HepG2 (cell line): Measurements from ENCODE around the gene SLC45A1. TPM values are rescaled to one million over a fixed set of nuclear protein-coding genes. Genes with fewer than 3 reads are reported as not detected.

Experiments used
- CENPBD1 ChIP-seq: sonication (generic); formaldehyde crosslinking; IDR thresholded peaks from 2 replicates; pipeline ENCODE4 v1.8.0; 2022; ENCODE audit warnings: missing genetic modification reagents, low read depth, mild to moderate bottlenecking, borderline replicate concordance
- FOXP1 ChIP-seq, 2 experiments: fragments of 450-650 bp in 1 of 2; IDR thresholded peaks; 2 replicates each; pipeline ENCODE4 v1.6.1; 2017 to 2018; ENCODE audit warnings: antibody characterized with exemption in 1 of 2
- HOXA9 ChIP-seq: sonication (generic); formaldehyde crosslinking; IDR thresholded peaks from 2 replicates; pipeline ENCODE4 v1.8.1; 2022; ENCODE audit warnings: missing genetic modification reagents, mild to moderate bottlenecking, moderate library complexity, borderline replicate concordance
- IRF2 ChIP-seq: IDR thresholded peaks from 2 replicates; pipeline ENCODE4 v1.6.1; 2018; ENCODE audit warnings: missing genetic modification reagents, missing compliant biosample characterization
- KDM2A ChIP-seq: sonication (generic); formaldehyde crosslinking; IDR thresholded peaks from 2 replicates; pipeline ENCODE4 v1.4.0; 2020; ENCODE audit warnings: low read depth, missing genetic modification reagents, borderline replicate concordance
- KLF16 ChIP-seq, 2 experiments: sonication (generic) in 1 of 2; formaldehyde crosslinking in 1 of 2; IDR thresholded peaks; 2 replicates each; pipeline versions ENCODE4 v1.6.1 to v1.8.0; 2016 to 2023; ENCODE audit warnings: missing genetic modification reagents in 2 of 2, missing compliant biosample characterization in 1 of 2
- MED13 ChIP-seq: sonication (generic); formaldehyde crosslinking; IDR thresholded peaks from 2 replicates; pipeline ENCODE4 v1.5.0; 2020; ENCODE audit warnings: missing genetic modification reagents
- RXRA ChIP-seq: sonication (generic); formaldehyde crosslinking; IDR thresholded peaks from 2 replicates; pipeline ENCODE4 v1.5.1; 2020; ENCODE audit warnings: missing genetic modification reagents
- SAP130 ChIP-seq: IDR thresholded peaks from 2 replicates; pipeline ENCODE4 v1.6.1; 2016; ENCODE audit warnings: low read depth
- SIX4 ChIP-seq: sonication (generic); formaldehyde crosslinking; IDR thresholded peaks from 2 replicates; pipeline ENCODE4 v1.4.0; 2020; ENCODE audit warnings: missing genetic modification reagents
- SMAD9 ChIP-seq: sonication (generic); formaldehyde crosslinking; IDR thresholded peaks from 2 replicates; pipeline ENCODE4 v1.5.1; 2020; ENCODE audit warnings: mild to moderate bottlenecking, missing genetic modification reagents
- SPEN ChIP-seq: sonication (generic); formaldehyde crosslinking; IDR thresholded peaks from 2 replicates; pipeline ENCODE4 v1.5.1; 2020; ENCODE audit warnings: low read depth, mild to moderate bottlenecking, missing genetic modification reagents
- TIGD3 ChIP-seq: sonication (generic); formaldehyde crosslinking; IDR thresholded peaks from 2 replicates; pipeline ENCODE4 v1.5.1; 2020; ENCODE audit warnings: mild to moderate bottlenecking, missing genetic modification reagents, borderline replicate concordance
- ZNF292 ChIP-seq: sonication (generic); formaldehyde crosslinking; IDR thresholded peaks from 2 replicates; pipeline ENCODE4 v1.8.1; 2022; ENCODE audit warnings: mild to moderate bottlenecking, low read depth, missing genetic modification reagents, borderline replicate concordance
- ZNF30 ChIP-seq: sonication (generic); formaldehyde crosslinking; IDR thresholded peaks from 2 replicates; pipeline ENCODE4 v1.5.0; 2020; ENCODE audit warnings: mild to moderate bottlenecking, missing genetic modification reagents
- ZNF547 ChIP-seq: sonication (generic); formaldehyde crosslinking; IDR thresholded peaks from 2 replicates; pipeline ENCODE4 v1.5.1; 2020; ENCODE audit warnings: mild to moderate bottlenecking, missing genetic modification reagents
- ZNF619 ChIP-seq: sonication (generic); formaldehyde crosslinking; IDR thresholded peaks from 2 replicates; pipeline ENCODE4 v1.4.0; 2020; ENCODE audit warnings: mild to moderate bottlenecking, missing genetic modification reagents
- ZNF639 ChIP-seq: conservative IDR thresholded peaks from 2 replicates; pipeline ENCODE4 v1.6.1; 2018; ENCODE audit warnings: missing genetic modification reagents
- ZNF879 ChIP-seq: sonication (generic); formaldehyde crosslinking; IDR thresholded peaks from 2 replicates; pipeline ENCODE4 v1.8.1; 2023; ENCODE audit warnings: missing genetic modification reagents
- polyA plus RNA-seq, 8 experiments: library from polyadenylated mRNA; depleted of rRNA in 3 of 8; stranded (reverse) in 7 of 8; unstranded in 1 of 8; fragments of >200 nt; fragmentation: Illumina TruSeq in 4 of 8; extraction: Trizol in 4 of 8; gene quantifications; 2 replicates each; pipeline versions ENCODE4 v1.2.1 to v1.2.3, GENCODE V29; 2011 to 2016; ENCODE audit warnings: low read depth in 4 of 8, missing spikeins in 1 of 8, mixed read lengths in 1 of 8; ENCODE audit not compliant: insufficient read depth in 1 of 8
- total RNA-seq, 5 experiments: library from RNA; depleted of rRNA; stranded (reverse); fragments of >200 nt; fragmentation: Illumina TruSeq; extraction: Trizol; gene quantifications; 2 replicates each; pipeline ENCODE4 v1.2.3, GENCODE V29; 2016; ENCODE audit warnings: low read depth in 1 of 5
- TF ChIP-seq, protein P1 (sequence below): sonication (generic); formaldehyde crosslinking; IDR thresholded peaks from 2 replicates; pipeline ENCODE4 v1.4.0; 2020; ENCODE audit warnings: missing genetic modification reagents, borderline replicate concordance
- TF ChIP-seq, protein P2 (sequence below): sonication (generic); formaldehyde crosslinking; IDR thresholded peaks from 2 replicates; pipeline ENCODE4 v1.4.0; 2020; ENCODE audit warnings: mild to moderate bottlenecking, missing genetic modification reagents
- TF ChIP-seq, protein P3 (sequence below): sonication (generic); formaldehyde crosslinking; IDR thresholded peaks from 2 replicates; pipeline ENCODE4 v1.5.0; 2020; ENCODE audit warnings: mild to moderate bottlenecking, low read depth, missing genetic modification reagents, borderline replicate concordance

SLC45A1 gene
- total and polyA plus RNA-seq, 2 of the 13 experiments (the other 11 are each of a cell fraction or from before 2014, with no cell fraction given) = not detected

DNA sequence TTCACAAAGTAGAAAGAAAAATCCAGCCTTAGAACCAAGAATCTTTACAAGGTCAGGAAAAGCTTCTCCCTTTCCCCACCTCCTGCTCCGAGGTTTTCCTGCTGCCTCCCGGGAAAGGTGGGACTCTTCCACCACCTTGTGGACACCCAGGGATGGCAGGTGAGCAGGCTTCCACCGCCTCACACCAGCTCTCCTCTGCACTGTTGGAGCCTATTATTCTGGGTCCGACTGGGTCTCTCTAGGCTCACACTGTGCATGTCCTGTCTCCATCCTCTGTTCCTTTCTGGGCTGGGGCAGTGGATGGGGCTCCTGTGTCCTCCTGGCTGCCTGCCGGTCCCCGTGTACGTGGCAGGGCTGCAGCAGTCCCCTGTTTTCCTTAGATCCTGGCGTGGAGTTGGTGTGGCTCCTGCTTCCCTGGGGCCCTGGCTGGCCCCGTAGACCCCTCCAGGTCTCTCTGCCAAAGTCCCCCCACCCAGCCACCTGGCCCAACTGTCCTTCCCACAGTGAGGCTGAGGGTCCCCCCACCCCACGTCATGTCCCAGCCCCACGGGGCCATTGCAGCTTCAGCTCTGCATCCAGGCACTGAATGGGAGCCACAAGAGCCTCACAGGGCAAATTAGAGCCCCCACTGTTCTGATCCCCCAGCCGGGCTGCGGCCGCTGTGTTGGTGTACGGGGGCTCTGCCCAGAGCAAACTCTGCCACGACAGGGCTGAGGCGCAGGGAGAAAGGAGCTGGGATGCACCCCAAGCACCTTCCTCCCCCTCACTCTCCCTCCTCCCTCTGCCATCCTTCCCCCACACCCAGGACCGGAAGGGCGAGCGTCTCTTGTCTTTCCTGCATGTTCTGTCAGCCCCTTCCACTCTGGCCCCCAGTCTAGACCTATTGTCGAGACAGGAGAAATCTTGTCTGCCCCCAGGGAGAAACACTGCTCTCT is 3.3 kb upstream of the SLC45A1 start (continued):
- TF ChIP-seq ZNF879 (CRISPR knock-in tag) (no peak), CENPBD1 (no peak), HOXA9 (CRISPR knock-in tag) (no peak), SPEN (no peak), RXRA (0 out of 2 replicates have a peak, but pooled peaks have one; percentile 44), KDM2A (CRISPR knock-in tag) (peak; percentile 70; the same call in 1 of the 2 replicates), SMAD9 (CRISPR knock-in tag) (no peak), MED13 (CRISPR knock-in tag) (no peak), ZNF547 (CRISPR knock-in tag) (0 out of 2 replicates have a peak, but pooled peaks have one; percentile 60), ZNF30 (no peak), IRF2 (CRISPR knock-in tag) (peak; percentile 86), ZNF619 (CRISPR knock-in tag) (peak; percentile 82; the same call in 1 of the 2 replicates), FOXP1 (IDR thresholded peaks at IDR 0.05) (no peak), FOXP1 (CRISPR knock-in tag; IDR thresholded peaks at IDR 0.05) (no peak), ZNF639 (CRISPR knock-in tag) (peak; percentile 38; the same call in 1 of the 2 replicates), SAP130 (CRISPR knock-in tag) (peak; percentile 69; the same call in 1 of the 2 replicates), TIGD3 (CRISPR knock-in tag) (0 out of 2 replicates have a peak, but pooled peaks have one; percentile 31), ZNF292 (0 out of 2 replicates have a peak, but pooled peaks have one; percentile 27), KLF16 (CRISPR knock-in tag; IDR thresholded peaks at IDR 0.05) (peak in 1 of 2 experiments; percentile 62; a peak in 1 of 4 replicates), SIX4 (CRISPR knock-in tag) (no peak)
- TF ChIP-seq, protein P1, sequence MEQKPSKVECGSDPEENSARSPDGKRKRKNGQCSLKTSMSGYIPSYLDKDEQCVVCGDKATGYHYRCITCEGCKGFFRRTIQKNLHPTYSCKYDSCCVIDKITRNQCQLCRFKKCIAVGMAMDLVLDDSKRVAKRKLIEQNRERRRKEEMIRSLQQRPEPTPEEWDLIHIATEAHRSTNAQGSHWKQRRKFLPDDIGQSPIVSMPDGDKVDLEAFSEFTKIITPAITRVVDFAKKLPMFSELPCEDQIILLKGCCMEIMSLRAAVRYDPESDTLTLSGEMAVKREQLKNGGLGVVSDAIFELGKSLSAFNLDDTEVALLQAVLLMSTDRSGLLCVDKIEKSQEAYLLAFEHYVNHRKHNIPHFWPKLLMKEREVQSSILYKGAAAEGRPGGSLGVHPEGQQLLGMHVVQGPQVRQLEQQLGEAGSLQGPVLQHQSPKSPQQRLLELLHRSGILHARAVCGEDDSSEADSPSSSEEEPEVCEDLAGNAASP (CRISPR knock-in tag) = peak; percentile 50; the same call in 1 of the 2 replicates
- TF ChIP-seq, protein P2, sequence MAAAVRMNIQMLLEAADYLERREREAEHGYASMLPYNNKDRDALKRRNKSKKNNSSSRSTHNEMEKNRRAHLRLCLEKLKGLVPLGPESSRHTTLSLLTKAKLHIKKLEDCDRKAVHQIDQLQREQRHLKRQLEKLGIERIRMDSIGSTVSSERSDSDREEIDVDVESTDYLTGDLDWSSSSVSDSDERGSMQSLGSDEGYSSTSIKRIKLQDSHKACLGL (CRISPR knock-in tag) = no peak
- TF ChIP-seq, protein P3, sequence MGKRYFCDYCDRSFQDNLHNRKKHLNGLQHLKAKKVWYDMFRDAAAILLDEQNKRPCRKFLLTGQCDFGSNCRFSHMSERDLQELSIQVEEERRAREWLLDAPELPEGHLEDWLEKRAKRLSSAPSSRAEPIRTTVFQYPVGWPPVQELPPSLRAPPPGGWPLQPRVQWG = no peak
